ENCODE measurements around the gene CNTNAP2. TPM values are rescaled to one million over a fixed set of nuclear protein-coding genes. Genes with fewer than 3 reads are reported as not detected.

The CNTNAP2 gene
- total and polyA plus RNA-seq, 3 donors from 2014 or later, result 4.3 to 6.1 (median 4.4) TPM

GRCh38 chr7:147803151-147803550, 1686.5 kb downstream of the CNTNAP2 start:
- Histone ChIP-seq H3K27ac (no peak overlapping the region), H3K36me3 (ENCODE audit: low read depth, missing control alignments) (no peaks in the 10 kb centered on the region), H3K9me3 (no peaks in the 10 kb centered on the region), H3K27me3 (no peaks in the 10 kb centered on the region), H3K4me1 (no peaks in the 10 kb centered on the region), H3K4me3 (no peak overlapping the region)
- 82 to 90% methylated on average over 3 of the region's 3 CpGs for WGBS, 2 donors
- no peak for DNase-seq
- TF ChIP-seq CTCF (IDR thresholded peaks at IDR 0.05) (no peak), POLR2A (IDR thresholded peaks at IDR 0.05) (no peak)
- intact Hi-C loops (cut with DNase I; ENCODE audit: low total_unique reads), result no loop called here

- H3K4me3 ChIP-seq, result no peak overlapping the region
- WGBS, 2 donors, result 39 to 41% methylated on average over 4 of the region's 4 CpGs
Observed at GRCh38 chr7:147803606-147804005, 1687.0 kb downstream of the CNTNAP2 start.

GRCh38 chr7:147804032-147804431, 1687.4 kb downstream of the CNTNAP2 start:
- DNase-seq, result no peak
- Histone ChIP-seq H3K4me1 (no peaks in the 10 kb centered on the region), H3K36me3 (ENCODE audit: low read depth, missing control alignments) (no peaks in the 10 kb centered on the region), H3K4me3 (no peak overlapping the region), H3K27me3 (no peaks in the 10 kb centered on the region), H3K9me3 (no peaks in the 10 kb centered on the region), H3K27ac (no peak overlapping the region)
- TF ChIP-seq CTCF (IDR thresholded peaks at IDR 0.05) (no peak), POLR2A (IDR thresholded peaks at IDR 0.05) (no peak)
- intact Hi-C loops (cut with DNase I; ENCODE audit: low total_unique reads), result no loop called here

More at GRCh38 chr7:147803606-147804005, 1687.0 kb downstream of the CNTNAP2 start:
- no peaks in the 10 kb centered on the region for H3K36me3 ChIP-seq (ENCODE audit: low read depth, missing control alignments)
- no peak overlapping the region for H3K27ac ChIP-seq
- TF ChIP-seq CTCF (IDR thresholded peaks at IDR 0.05), result no peak
- DNase-seq, result no peak
- no peaks in the 10 kb centered on the region for H3K4me1 ChIP-seq
- no peaks in the 10 kb centered on the region for H3K27me3 ChIP-seq
- intact Hi-C loops (cut with DNase I; ENCODE audit: low total_unique reads), result no loop called here
- H3K9me3 ChIP-seq, result no peaks in the 10 kb centered on the region

GRCh38 chr7:147805996-147806576, 1689.5 kb downstream of the CNTNAP2 start:
- TF ChIP-seq POLR2A (IDR thresholded peaks at IDR 0.05) (no peak), CTCF (IDR thresholded peaks at IDR 0.05) (no peak)
- Histone ChIP-seq H3K27ac (no peak overlapping the region), H3K4me1 (no peaks in the 10 kb centered on the region), H3K4me3 (no peak overlapping the region), H3K27me3 (no peaks in the 10 kb centered on the region), H3K9me3 (no peaks in the 10 kb centered on the region), H3K36me3 (ENCODE audit: low read depth, missing control alignments) (no peaks in the 10 kb centered on the region)
- intact Hi-C loops (cut with DNase I; ENCODE audit: low total_unique reads), result no loop called here
- no peak for DNase-seq

- no peak for DNase-seq
- no peaks in the 10 kb centered on the region for H3K4me1 ChIP-seq
- intact Hi-C loops (cut with DNase I; ENCODE audit: low total_unique reads), result no loop called here
- no peaks in the 10 kb centered on the region for H3K9me3 ChIP-seq
- H3K27ac ChIP-seq, result no peak overlapping the region
- H3K27me3 ChIP-seq, result no peaks in the 10 kb centered on the region
- H3K4me3 ChIP-seq, result no peak overlapping the region
- 45 to 53% methylated on average over 3 of the region's 3 CpGs for WGBS, 2 donors
- no peaks in the 10 kb centered on the region for H3K36me3 ChIP-seq (ENCODE audit: low read depth, missing control alignments)
- TF ChIP-seq CTCF (IDR thresholded peaks at IDR 0.05), result no peak
- TF ChIP-seq POLR2A (IDR thresholded peaks at IDR 0.05), result no peak
Observed at GRCh38 chr7:147809786-147810185, 1693.2 kb downstream of the CNTNAP2 start.

Measured in testis (tissue), 3 donors.